Pulmonary artery endothelial cell (primary cell): ENCODE measurements around the gene HSD3B1. TPM values are rescaled to one million over a fixed set of nuclear protein-coding genes. Genes with fewer than 3 reads are reported as not detected.
A peak's percentile ranks its signal among the peaks of the same experiment; 100 is the strongest.
"Not testable (repeated sequence)": the region's sequence is repeated elsewhere in the genome, so short reads cannot be mapped to it uniquely, and the experiment has no call there.

ENCODE experiments used
- DNase-seq: peaks from one replicate; pipeline ENCODE4 v3.0.0-alpha.2; 2011; ENCODE audit warnings: low read depth, low spot score
- total RNA-seq: library from RNA; depleted of rRNA; stranded (reverse); fragments of >200 nt; gene quantifications from 2 replicates; pipeline ENCODE4 v1.2.3, GENCODE V29; 2014

The HSD3B1 gene
- total RNA-seq, 1 donor from 2014 or later: not detected

DNA sequence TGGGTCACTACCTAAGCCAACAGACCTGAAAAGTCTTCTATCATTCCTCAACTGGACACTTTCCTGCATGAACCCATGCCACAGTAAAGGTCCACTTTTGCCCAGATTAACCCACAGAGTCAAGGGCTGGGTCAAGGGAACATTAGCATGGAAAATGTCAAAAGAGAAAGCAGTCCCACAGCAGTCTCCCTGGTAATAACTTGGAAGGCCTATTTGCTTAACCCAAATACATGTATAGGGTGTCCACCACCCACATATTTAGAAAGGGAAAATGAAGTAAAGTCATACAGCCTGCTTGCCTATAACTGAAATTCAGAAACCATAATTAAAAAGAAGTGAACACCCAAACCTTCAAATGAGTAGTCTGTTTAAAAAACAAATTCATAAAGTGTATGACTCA is 16.1 kb upstream of the HSD3B1 start:
- DNase-seq: no peak

DNA sequence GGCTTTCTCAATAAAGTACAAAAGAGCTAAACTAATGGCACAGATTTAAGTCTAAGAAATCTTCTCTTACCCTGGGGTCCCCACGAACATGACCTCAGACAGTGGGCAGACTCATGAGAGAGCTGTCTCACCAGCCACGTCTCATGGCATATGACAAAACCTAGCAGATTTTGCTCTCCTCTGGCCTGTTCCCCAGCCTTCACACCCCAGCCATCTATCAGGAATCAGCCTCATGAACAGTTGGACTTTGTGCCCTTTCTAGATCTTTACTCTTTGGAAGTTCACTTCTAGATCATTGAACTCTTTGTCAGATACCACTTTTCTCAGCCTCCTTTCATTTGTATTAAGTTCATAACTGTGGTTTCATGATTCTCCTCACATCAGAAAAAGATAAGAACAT is 14.2 kb upstream of the HSD3B1 start:
- no peak for DNase-seq

DNA sequence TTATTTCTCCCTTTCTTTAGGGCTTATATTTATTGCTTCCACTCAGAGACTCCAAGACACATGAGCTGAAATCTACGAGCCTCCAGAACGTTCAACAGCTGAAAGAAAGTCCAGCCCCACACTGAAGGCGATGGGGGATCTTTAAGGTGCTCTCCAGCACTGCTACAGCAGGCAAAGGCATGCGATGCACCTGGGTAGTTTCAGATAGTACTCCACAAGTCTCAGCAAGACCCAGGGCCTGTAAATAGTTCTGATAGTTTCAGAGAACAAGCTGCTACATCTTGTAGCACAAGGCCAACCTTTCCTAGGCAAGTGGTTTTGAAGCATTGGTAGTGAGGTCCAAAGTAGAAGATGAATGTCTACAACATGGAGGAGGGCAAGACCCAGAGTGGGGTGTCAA is 2.2 kb upstream of the HSD3B1 start:
- DNase-seq: no peak

DNA sequence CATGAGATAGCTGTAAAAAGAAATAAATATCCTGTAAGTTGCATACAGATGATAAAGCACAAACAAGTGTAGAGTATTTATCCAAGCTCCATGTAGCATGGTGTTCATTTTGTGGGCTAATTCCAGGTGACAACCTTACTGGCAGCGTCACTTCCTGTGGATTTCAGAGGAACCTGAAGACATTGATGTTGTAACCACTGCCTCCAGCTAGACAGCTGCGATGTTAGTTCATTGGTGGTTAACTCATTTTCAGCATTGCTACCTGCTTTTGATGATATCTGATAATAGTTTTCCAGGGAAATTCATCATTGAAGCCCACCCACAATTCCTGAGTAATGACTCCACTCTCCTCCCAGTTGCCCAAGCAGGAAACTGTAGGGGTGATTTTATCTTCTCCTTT is 3.0 kb downstream of the HSD3B1 start:
- DNase-seq: no peak

DNA sequence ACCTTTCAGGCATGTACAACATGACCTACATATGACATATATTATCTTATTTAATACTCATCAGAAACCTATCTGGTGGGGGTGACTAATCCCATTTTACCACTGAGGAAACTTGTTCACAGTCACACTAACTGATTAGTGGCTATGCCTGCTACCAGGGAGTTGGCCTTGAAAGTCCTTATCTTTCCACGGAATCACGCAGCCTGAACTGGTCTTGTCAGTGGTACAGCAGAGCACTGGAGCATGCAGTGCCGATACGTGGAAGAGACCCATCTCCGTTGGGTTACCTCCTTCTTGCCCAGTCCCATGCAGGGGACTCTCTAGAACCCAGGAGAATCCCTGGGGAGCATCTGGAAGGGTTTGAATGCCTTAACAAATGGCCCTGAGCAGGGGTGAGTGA is 8.2 kb downstream of the HSD3B1 start:
- no peak for DNase-seq

DNA sequence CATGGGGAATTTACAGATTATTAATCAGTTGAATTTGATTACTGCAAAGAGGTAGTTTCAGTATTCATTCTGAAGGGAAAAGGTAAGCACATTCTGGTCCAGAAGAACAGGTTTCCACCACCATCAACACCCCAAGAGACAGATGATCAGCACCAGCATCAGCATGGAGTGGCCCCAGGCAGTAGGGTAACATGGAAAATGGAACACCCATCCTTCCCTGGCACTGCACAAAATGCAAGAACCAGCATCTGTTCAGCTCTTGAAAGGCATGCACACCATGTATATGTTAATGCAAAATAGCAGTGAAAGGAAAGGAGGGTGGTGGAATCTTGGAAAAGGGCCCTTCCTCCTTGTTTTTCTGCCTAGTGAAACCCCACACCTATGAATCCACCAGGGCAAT is 9.2 kb downstream of the HSD3B1 start:
- no peak for DNase-seq

DNA sequence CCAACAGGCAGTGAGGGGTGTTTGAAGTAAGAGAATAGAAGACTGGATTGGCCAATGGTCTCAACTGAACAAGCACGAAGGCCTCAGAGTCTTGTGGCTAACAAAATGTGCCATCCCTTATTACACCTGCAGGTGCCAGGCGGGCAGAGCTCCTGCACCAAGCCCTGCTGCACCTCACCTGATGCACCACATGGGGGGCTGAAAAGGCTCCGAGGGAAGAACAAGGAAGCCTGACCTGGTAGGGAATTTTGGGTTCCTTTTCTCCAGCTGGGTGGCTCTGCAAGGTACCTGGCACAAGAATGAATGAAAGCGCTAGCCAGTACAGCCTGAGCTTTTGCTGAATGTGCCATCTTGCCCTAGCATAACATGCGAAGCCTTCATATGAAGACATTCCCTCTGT is 9.7 kb downstream of the HSD3B1 start:
- DNase-seq: no peak

DNA sequence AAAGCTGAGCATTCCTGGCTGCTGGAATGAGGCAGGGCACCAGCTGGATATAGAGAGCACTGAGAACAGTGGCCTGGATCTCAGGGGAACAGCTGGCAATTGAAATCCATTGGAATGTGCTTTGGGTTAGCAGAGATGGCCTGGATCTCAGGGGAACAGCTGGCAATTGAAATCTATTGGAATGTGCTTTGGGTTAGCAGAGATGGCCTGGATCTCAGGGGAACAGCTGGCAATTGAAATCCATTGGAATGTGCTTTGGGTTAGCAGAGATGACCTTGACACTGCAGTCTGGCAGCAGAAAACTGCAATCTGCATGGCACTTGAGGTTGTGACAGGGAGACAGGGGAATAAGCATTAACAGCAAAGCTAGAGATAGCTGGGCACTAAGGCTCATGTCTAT is 10.7 kb downstream of the HSD3B1 start:
- not testable (repeated sequence) for DNase-seq

DNA sequence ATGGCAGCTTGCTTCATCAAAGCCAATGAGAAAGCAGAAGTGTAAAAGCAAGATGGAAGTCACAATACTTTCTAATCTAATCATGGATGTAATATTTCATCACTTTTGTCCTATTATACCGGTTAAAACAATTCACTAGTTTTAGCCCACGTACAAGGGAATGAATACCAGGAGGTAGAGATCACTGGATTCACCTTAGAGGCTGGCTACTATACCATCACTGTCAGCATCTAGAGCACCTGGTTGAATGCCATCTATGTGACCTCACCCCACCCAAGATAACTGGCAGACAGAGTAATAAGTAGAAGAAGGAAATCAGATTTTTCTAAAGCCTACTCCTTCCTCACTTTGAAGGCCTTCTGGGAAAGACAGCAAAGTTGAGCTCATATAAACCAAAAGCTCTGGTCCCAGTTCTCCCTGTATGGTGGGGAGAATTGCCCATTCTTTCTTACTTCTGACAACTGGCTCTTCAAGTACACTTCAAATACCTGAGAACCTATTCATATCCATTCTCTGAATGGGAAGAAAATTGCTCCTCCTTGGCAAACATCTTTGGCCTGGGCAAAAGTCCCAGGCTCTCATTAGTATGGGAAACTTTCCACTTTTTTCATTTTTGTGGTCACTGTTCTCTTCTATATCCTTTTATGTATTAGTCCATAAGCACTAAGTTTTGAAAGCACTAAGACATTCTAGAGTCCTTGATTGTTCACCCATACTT is 24.8 kb downstream of the HSD3B1 start:
- no peak for DNase-seq

DNA sequence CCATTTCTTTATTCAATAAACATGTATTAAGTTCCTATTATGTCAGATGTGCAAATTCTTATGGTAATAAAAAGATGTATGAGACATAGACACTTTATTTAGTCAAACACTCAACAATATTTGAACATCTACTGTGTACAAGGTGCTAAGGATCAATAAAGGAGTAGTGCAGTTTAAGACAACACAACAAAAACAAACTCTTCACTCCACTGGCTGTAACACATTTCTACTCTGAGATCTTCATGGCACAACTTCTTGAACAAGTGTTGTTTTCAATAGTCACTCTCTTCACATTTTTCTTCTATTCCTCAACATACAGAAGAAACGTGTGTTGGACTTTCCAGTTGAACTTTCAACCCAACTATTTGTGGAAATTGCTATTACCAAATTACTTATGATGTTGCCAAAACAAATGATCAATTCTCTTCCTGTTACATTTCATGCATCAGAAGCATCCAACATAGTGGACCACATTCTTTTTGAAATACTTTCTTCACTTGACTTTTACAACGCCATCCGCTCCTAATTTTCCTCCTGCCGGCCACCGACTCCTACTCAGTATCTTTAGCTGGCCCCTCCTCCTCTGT is 25.4 kb downstream of the HSD3B1 start:
- DNase-seq: no peak

DNA sequence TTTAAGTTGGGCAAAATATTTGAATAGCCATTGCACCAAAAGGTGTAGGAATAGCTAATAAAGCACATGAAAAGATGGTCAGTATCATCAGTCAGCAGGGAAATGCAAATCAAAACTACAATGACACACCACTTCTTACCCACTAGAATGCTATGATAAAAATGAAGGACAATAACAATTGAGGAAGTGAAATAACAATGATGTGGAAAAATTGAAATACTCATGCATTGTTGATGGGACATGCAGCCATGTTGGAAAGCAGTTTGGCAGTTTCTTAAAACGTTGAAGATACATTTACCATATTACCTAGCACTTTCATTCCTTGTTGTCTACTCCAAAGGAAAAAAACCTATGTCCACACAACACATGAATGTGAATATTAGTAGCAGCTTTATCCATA is 28.4 kb downstream of the HSD3B1 start:
- no peak for DNase-seq

DNA sequence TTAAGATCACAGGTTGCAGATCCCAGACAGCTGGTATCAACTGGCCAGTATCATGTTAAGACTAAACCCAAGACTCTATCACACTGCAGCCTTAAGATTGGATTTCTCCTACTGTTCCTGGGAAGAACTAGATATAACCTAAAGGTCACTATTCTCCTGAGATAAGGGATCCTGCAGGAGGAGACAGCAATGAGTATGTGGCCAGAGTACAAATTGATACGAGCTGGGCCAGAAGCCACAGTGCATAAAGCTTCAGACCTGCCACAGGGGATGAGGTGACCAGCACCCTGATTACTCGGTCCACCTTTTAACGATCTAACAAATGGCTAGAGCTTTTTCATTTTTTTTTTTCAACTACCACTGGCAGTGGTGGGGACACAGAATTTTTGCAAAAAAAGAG is 31.0 kb downstream of the HSD3B1 start:
- no peak for DNase-seq

DNA sequence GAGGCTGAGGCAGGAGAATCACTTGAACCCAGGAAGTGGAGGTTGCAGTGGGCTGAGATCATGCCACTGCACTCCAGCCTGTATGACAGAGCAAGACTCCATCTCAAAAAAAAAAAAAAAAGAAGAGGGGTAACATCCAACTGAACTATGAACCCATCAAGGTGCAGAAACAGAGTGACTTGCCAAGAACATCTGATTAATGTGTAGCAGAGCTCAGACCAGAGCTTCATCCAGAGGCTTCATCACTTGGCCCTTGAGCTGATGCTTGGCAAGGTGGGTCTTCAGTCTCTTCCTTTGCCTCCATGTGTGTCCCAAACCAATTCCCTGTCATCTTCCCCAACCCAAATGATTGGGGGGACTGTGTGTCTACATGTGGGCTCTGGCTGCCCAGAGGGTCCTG is 32.6 kb downstream of the HSD3B1 start:
- no peak for DNase-seq

DNA sequence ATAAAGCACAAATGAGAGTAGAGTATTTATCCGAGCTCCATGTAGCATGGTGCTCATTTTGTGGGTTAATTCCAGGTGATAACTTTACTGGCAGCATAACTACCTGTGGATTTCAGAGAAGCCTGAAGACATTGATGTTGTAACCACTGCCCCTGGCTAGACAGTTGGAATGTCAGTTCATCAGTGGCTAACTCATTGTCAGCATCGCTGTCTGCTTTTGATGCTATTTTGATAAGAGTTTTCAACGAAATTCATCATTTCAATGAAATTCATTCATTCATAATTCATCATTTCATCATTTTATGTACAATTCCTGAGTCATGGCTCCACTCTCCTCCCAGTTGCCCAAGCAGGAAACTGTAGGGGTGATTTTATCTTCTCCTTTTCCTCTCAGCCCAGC is 34.4 kb downstream of the HSD3B1 start:
- DNase-seq: no peak

DNA sequence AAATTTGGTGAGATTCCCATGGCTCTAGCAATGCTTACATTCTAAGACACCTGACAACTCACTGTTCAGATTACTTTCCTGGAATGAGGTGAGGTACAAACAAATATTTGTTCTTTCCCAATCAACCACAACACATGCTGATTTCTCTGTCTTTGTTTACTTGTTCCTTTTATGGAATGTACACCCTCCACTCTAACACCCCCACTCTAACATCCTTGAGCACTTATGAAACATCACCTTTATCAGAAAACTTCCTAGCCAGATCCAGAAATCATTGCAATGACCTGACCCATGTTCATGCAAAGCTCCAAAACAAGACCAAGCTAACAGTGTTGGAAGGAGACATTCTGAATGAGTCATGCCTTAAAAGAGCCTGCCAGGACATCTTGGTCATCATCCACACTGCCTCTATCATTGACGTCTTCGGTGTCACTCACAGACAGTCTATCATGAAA is 35.5 kb downstream of the HSD3B1 start:
- no peak for DNase-seq

DNA sequence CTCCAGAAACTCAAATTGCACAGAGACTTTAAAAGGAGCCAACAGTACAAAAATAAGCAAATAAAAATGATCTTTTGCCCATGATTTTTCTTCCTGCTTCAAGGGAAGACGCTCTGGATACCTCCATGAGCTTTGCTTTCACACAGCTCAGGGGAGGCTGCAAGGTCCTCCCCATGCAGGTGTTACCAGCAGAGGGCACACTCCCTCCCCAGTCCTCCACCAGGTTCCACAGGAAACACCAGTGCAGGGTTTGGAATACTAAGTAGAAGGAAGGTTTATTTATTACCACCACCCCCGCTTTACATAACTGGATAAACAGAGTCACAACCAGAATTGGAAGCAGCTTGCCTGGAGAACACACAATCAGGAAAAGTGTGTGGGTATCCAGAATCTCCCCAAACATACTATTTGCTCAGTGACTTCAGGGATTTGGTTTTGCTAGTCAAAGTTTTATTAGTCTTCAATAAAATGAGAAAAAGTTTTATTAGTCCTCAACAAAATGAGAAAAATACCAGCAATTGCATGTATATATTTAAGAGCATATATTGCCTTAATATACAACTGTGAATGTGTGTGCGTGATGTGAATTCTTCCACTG is 37.3 kb downstream of the HSD3B1 start:
- no peak for DNase-seq

DNA sequence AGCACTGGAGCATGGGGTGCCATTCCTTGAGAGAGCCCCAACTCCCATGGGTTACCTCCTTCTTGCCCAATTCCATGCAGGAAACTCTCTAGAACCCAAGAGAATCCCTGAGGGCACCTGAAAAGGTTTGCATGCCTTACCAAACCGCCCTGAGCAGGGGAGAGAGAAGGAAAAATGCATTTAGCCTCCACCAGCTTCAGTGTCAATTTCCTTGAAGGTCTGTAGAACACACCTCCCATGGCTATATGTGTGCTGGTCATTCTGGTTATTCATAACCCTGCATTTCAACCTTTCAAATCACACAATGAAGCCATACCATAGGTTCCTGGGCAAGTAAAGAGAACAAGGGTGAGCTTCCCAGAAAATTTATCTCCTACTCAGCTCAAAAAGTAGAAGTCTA is 39.6 kb downstream of the HSD3B1 start:
- DNase-seq: no peak

DNA sequence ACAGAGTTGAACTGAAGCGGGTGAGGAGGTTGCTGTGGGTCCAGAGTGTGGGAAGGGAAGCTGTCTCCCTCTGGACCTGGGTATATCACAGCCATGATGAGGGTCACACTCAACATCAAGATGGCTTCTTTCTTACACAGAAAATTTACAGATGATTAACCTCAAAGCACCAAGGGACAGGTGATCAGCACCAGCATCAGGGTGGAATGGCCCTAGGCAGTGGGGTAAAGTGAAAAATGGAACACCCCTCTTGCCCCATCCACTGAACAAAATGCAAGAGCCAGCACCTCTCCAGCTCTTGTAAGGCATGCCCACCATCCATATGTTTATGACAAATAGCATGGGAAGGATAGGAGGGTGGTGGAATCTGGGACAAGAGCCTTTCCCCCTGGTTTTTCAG is 40.3 kb downstream of the HSD3B1 start:
- DNase-seq: no peak

DNA sequence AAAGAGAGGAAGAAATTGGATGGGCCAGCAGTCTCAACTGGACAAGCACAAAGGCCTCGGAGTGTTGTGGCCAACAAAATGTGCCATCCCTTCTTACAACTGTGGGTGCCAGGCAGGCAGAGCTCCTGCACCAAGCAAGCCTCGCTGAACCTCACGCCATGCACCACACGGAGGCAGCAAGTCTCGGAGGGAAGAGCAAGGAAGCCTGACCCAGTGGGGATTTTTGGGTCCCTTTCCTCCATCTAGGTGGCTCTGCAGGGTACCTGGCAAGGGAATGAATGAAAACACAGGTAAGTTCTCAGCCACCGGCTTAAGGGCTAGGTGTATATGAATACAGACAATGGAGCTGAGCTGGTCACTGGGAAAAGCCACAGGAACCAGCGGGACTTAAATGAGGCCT is 40.8 kb downstream of the HSD3B1 start:
- DNase-seq: no peak

DNA sequence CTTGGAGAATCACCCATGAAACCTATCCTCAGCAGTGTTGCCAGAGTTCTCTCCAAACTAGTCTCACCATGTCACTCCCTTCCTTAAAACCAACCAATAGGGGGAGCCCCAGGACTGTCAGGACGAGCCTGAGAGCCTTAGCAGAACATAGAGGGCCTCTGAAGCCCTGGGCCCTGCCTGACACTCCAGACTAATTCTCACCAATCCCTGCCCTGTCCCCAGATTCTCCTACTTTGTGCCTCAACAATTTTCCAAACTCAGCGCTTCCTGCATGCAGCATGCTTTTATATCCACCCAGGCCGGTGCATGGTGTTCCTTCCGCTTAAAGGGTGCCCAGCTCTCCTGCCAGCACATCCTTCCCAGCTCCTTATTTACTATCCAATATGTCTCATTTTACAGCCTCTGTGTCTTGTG is 42.7 kb downstream of the HSD3B1 start:
- peak; percentile 5 for DNase-seq

DNA sequence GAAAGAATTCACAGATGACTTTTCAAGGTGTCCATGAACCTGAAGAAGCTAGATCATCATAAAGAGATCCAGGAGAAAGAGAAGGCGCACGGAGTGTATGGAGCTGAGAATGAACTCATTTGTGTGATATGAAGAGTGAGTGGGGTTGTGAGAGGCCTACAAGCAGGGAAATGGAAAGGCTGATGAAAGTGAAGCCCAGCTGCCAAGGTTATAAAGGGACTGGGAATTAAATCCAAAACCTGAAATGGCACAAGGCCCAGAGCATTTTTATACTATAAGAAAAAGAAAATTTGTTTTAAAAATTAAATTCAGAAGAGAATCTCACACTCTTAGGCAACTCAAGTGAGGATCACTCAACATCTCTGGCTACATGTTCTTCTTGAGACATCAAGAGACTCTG is 43.4 kb downstream of the HSD3B1 start:
- DNase-seq: no peak

DNA sequence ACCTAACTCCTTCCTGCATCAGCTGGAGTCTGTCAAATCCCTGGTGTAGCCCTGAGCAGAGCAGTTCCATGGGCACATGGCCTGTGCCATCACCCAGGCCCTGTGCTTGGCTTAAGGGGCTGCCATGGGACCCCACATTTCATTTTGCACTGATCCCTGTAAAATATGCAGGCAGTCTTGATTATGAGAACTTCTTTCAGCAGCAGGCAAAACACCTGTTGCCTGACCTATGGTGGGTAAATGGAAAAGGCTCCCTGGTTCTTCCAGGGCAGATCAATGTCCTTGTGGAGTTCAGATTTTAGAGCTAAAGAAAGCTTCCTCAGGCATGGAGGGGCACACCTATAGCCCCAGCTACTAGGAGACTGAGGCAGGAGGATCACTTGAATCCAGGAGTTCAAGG is 44.2 kb downstream of the HSD3B1 start:
- no peak for DNase-seq

DNA sequence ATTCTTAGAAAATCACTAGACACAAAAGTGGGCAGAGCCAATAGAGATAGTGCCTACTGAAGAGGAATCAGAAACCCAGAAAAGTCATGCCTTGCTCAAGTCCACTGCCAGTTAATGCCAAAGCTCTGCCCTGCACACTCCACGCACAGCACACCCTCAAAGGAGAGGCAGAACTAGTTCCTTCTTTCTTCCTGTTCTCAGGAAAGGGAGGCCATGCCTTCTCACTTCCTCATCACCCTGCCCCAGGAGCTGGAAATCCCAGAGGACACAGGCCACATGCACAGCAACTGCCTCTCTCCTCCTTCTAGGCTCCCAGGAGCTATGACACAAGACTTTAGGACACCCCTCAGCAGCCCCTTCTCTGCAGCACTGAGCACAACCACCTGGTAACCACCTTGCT is 45.6 kb downstream of the HSD3B1 start:
- not testable (repeated sequence) for DNase-seq
